ENCODE measurements around the gene SEC14L3. TPM values are rescaled to one million over a fixed set of nuclear protein-coding genes. Genes with fewer than 3 reads are reported as not detected.

SEC14L3 gene
- total RNA-seq, 1 experiment from 2014 or later, result not detected

- Histone ChIP-seq H3K9me3 (ENCODE audit: control insufficient read depth, low read depth, low read length) (no peaks in the 10 kb centered on the region), H3T11ph (ENCODE audit: low read length) (no peak overlapping the region), H3K18ac (ENCODE audit: insufficient read length, low read depth, low read length) (no peak overlapping the region), H3K56ac (ENCODE audit: insufficient read length, low read depth, low read length) (no peak overlapping the region), H4K91ac (ENCODE audit: insufficient read length, low read depth, low read length) (no peak overlapping the region), H4K8ac (replicated peaks; ENCODE audit: insufficient read length, low read depth, low read length) (no peak overlapping the region), H3K4ac (ENCODE audit: low read depth, low read length) (no peak overlapping the region), H2BK15ac (ENCODE audit: low read depth, low read length) (no peak overlapping the region), H2AK5ac (ENCODE audit: insufficient read length, low read length) (no peak overlapping the region), H3K9ac (ENCODE audit: extremely low read depth, insufficient read length, low read length) (no peak overlapping the region), H2BK12ac (ENCODE audit: insufficient read length, low read depth, low read length) (no peak overlapping the region), H4K5ac (ENCODE audit: insufficient read length, low read depth, low read length) (no peak overlapping the region), H3K79me2 (ENCODE audit: insufficient read depth, low read length) (no peaks in the 10 kb centered on the region), H3K23ac (ENCODE audit: insufficient read length, low read depth, low read length) (no peak overlapping the region), H3K4me1 (ENCODE audit: insufficient read depth, low read length) (no peaks in the 10 kb centered on the region), H2AFZ (ENCODE audit: low read length) (no peak overlapping the region), H3K4me2 (ENCODE audit: insufficient read depth, insufficient read length, low read length) (no peak overlapping the region), H3K14ac (ENCODE audit: insufficient read depth, low read length) (no peak overlapping the region), H3K23me2 (ENCODE audit: insufficient read length, low read depth, low read length, poor library complexity, severe bottlenecking) (no peaks in the 10 kb centered on the region), H2BK120ac (ENCODE audit: low read depth, low read length, poor library complexity, severe bottlenecking) (no peak overlapping the region), H2BK5ac (ENCODE audit: insufficient read length, low read length) (no peak overlapping the region), H2BK20ac (ENCODE audit: low read depth, low read length, poor library complexity, severe bottlenecking) (no peak overlapping the region), H3K79me1 (ENCODE audit: insufficient read depth, low read depth, low read length, poor library complexity, severe bottlenecking) (no peaks in the 10 kb centered on the region), H3K27me3 (ENCODE audit: insufficient read depth, low read length) (no peaks in the 10 kb centered on the region), H3K27ac (ENCODE audit: insufficient read length, low read depth, low read length) (no peak overlapping the region), H4K20me1 (ENCODE audit: control insufficient read depth, insufficient read depth, insufficient read length) (no peaks in the 10 kb centered on the region)
- H3K9me3 Mint-ChIP-seq, result peaks cover 3 to 5% of the 10 kb centered on the region in 2 experiments; a peak in 2 of 5 replicates
- no peaks in the 10 kb centered on the region for H3K36me3 Mint-ChIP-seq (ENCODE audit: insufficient read depth in 1 of 3, low read depth in 3 of 3)
- no peak for TF ChIP-seq CTCF (conservative IDR thresholded peaks at IDR 0.05)
- DNase-seq, result peak; percentile 13
- H3K4me1 Mint-ChIP-seq, result no peaks in the 10 kb centered on the region
- WGBS (ENCODE audit: extremely low coverage, insufficient read length, low lambda C conversion rate), result no CpG with 5 or more reads among the region's 9 CpGs
- peaks cover 6% of the 10 kb centered on the region for H3K27me3 Mint-ChIP-seq (ENCODE audit: low read depth)
- H3K27ac Mint-ChIP-seq, result no peak overlapping the region
- no peak overlapping the region for H3K4me3 Mint-ChIP-seq
Observed at GRCh38 chr22:30511109-30511508, 39.3 kb upstream of the SEC14L3 start.

Measured in H9 (cell line).